Jurkat, Clone E6-1 (cell line): Measurements from ENCODE around the gene TMEM11. TPM values are rescaled to one million over a fixed set of nuclear protein-coding genes. Genes with fewer than 3 reads are reported as not detected.

Source experiments
- DNase-seq: peaks from one replicate; pipeline ENCODE4 v3.0.0-alpha.2; 2011; ENCODE audit warnings: low read depth, low spot score
- H3K4me3 ChIP-seq: 2 replicates; pipeline ENCODE4 v1.5.1; 2011; ENCODE audit warnings: mild to moderate bottlenecking, low read length, control low read depth, moderate library complexity
- polyA plus RNA-seq: library from polyadenylated mRNA; unstranded; fragments of >200 nt; gene quantifications from one replicate; pipeline ENCODE4 v1.2.1, GENCODE V29; 2012; ENCODE audit warnings: missing spikeins; ENCODE audit not compliant: insufficient read length, insufficient read depth

TMEM11 gene
- 39.6 TPM for polyA plus RNA-seq

DNA sequence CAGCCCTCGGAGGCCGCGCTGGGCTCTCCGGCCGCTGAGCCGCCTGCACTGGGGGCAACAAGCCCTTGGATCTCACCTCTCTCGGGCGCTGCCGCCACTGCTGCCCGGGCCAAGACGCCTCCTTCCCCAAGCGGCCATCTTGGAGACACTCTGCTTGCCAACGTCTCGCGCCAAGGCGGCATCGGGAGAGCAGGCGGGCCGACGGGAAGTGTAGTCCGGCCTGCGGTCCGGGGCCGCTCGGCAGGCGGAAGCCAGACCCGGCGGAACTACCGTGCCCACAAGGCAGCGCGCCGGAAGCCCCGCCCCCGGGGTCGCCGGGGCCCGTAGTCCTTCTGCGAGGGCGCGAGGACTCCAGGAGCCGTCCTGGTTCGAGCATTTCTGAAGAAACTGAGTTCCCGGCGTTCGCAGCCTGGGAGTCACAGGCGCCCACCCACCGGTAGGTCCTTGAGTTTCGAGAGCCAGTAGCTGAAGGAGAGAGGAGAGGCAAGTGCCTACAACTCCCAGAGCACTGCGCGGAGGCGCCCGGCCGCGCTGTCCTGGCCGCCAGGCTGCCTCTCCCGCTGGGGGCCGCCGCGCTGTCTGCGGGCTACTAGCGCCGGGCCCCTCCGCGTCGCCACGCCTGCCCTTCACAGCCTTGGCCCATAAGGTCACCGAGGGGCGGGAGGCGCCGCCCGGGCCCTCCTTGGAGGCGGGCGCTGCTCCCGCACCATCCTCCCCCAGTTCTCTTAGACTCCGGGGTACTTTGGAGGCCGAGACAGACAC is at the start of gene TMEM11:
TMEM11 (minus strand) TSS at position 147 of the 762 bp plus-strand sequence; CDS start at position 138, 9 bp downstream.
- peak within 1 kb of the TSS; percentile 90 for H3K4me3 ChIP-seq
- peak; percentile 92 for DNase-seq

GRCh38 chr17:21263376-21263775 is 49.4 kb upstream of the TMEM11 start:
- no peak overlapping the region for H3K4me3 ChIP-seq
- no peak for DNase-seq

- no peak overlapping the region for H3K4me3 ChIP-seq
- DNase-seq = no peak
These were observed 48.5 kb upstream of the TMEM11 start for GRCh38 chr17:21262259-21262993.

GRCh38 chr17:21258593-21258992 is 44.6 kb upstream of the TMEM11 start:
- H3K4me3 ChIP-seq = no peak overlapping the region
- no peak for DNase-seq

GRCh38 chr17:21253646-21254441 is 39.9 kb upstream of the TMEM11 start:
- peak overlapping the region; percentile 50 for H3K4me3 ChIP-seq
- no peak for DNase-seq

DNA sequence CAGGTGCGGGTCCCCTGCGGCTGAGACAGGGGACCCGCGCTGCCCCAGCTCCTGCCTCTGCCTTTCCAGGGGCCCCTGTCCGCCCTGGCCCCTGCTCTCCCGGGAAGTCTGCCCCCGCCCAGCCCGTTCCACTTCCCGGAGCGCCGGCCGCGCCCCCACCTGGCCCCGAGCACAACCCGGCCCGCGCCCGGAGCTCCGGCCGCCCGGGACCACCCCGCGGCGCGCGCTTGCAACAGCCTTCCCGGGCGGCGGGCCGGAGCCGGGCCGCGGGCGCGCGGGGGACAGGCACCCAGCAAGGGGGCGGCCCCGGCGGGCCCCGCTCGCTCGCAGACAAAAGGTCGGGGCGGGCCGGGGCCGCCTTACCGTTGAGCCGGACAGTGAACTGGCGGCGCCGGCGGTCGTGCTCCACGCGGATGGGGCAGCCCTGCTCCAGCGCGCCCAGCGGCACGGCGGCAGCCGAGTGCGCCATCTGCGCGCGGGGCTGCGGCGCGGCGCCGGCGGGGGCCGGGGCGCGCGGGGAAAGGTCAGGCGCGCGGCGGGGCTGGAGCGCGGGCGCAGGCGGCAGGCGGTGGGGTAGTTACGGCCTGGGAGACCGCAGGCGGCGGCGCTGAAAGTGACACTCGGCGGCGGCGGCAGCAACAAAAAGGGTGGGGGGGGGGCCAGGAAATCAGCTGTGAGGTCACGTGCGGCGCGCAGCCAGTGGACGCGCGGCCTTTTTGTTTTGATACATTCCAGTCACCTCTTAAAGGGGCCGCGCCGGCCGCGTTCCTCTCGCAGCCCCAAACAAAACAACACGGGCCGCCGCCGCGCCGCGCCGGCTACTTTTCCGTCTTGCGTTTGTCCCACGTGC is 39.1 kb upstream of the TMEM11 start, which contains the start of gene NATD1:
NATD1 (minus strand) TSS at position 615 of the 850 bp plus-strand sequence; CDS start at position 469, 146 bp downstream.
- DNase-seq = peak; percentile 69
- peak within 1 kb of the TSS; percentile 50 for H3K4me3 ChIP-seq

GRCh38 chr17:21252289-21252795 is 38.4 kb upstream of the TMEM11 start:
- no peak for DNase-seq
- peak overlapping the region; percentile 27 for H3K4me3 ChIP-seq

GRCh38 chr17:21251337-21252010 is 37.5 kb upstream of the TMEM11 start:
- no peak for DNase-seq
- H3K4me3 ChIP-seq = no peak overlapping the region

DNA sequence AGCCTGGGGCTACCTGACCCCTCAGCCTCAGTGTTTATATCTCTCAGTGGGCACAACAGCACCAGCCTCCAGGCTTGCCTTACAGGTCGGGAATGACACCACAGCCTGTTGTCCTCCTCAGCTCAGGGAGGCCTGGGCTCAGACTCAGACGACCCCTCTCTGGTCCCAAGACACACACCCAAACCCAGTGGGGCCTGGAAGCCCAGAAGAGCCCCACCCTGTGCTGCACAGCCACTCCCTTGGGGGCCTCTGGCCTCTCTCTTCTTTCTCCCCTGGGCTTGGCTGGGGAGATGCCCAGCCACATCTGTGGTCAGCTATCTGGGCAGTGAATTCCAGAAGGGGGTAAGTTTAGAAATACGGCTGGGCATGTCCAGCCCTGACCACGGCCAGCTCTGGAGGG is 36.9 kb upstream of the TMEM11 start:
- H3K4me3 ChIP-seq = no peak overlapping the region
- no peak for DNase-seq

GRCh38 chr17:21249920-21250703 is 36.2 kb upstream of the TMEM11 start:
- DNase-seq = no peak
- H3K4me3 ChIP-seq = no peak overlapping the region

DNA sequence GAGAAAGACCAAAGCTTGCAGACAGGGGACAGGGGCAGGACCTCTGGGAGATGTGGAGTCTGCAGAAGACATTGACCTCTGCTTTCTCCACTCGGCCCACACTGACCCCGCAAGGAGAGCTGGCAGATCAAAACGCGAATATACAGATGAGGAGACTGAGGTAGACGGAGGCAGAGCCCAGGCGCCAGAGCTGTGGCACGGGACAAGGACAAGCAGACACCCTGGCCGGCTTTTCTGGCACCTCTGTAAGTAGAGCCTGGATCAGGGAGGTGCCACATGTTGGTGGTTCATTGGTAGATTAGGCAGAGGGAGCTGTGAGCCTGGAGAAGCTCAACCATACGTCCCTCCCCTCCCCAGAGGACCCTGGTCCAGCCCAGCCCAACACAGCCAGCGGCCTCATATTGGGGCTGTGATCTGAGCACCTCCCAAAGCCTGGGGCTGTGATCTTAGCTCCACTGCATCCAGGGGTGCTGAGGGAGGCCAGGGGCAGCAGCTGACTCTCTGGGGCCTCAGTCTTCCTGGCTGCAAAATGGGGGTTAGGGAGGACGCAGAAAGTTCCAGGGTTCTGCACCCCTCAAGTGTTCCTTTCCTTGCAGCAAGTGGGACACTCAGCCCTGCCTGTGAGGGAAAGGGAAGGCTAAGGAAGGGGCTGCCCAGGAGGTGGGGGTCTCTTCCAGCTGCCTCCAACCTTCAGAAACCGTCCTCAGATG is 35.3 kb upstream of the TMEM11 start:
- no peak overlapping the region for H3K4me3 ChIP-seq

DNA sequence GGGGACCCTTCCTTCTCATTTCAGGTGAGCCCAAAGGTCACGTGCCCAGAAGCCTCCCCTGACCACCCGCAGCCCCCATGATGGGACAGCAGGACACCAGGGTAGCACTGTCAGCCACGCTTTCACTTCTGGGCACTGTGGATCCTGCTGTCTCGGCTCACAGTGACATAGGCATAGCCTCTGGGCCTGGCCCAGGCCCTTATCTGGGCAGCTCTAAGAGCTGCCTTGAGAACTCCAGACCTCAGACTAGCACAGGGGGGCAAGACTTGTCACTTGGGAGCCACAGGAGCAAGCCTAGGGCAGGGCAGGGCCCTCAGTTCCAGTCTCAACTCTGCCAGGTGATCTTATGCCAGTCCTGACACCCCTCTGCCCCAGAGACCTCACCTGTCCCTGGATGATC is 34.5 kb upstream of the TMEM11 start:
- DNase-seq = no peak
- H3K4me3 ChIP-seq = no peak overlapping the region

More for the DNA sequence above, 35.3 kb upstream of the TMEM11 start:
- no peak for DNase-seq

DNA sequence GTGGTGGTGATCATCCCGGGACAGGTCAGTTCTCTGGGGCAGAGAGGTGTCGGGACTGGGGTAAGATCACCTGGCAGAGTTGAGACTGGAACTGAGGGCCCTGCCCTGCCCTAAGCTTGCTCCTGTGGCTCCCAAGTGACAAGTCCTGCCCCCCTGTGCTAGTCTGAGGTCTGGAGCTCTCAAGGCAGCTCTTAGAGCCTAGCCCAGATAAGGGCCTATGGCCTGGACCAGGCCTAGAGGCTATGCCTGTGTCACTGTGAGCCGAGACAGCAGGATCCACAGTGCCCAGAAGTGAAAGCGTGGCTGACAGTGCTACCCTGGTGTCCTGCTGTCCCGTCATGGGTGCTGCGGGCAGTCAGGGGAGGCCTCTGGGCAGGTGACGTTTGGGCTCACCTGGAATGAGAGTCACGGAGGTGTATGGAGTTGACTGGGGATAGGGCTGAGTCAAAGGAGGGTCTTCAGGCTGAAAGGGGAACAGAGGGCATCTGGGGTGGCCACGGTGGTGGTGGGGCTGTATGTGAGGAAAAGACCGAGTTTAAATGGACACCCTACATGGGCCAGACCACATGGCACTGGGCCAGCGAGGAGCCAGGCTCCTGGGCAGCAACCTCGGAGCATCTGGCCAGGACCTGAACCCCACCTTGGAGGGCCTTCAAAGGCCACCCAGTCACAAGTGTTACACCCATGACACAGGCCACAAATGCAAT is 33.7 kb upstream of the TMEM11 start:
- no peak for DNase-seq
- no peak overlapping the region for H3K4me3 ChIP-seq

DNA sequence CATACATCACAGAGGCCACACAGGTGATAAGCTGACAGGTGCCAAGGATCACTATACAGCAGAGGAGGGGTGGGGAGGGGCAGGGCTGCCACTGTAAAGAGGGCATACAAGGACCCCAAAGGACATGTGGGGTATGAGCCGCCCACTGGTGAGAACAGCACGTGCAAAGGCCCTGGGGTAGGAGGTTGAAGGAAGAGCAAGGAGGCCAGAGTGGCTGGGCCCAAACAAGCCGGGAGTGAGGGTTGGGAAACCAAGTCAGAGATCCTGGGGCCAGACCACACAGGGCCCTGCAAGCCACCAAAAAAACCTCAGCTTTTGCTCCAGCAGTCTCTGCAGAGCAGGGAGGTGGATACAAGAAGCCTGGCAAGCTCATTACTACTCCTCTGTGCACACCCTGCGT is 32.7 kb upstream of the TMEM11 start:
- no peak for DNase-seq
- no peak overlapping the region for H3K4me3 ChIP-seq

GRCh38 chr17:21245639-21246084 is 31.7 kb upstream of the TMEM11 start:
- no peak overlapping the region for H3K4me3 ChIP-seq
- DNase-seq = peak; percentile 35
